ENCODE results near the gene EIF4E.
"Not testable (repeated sequence)": the region's sequence is repeated elsewhere in the genome, so short reads cannot be mapped to it uniquely, and the experiment has no call there.

EIF4E gene

DNA sequence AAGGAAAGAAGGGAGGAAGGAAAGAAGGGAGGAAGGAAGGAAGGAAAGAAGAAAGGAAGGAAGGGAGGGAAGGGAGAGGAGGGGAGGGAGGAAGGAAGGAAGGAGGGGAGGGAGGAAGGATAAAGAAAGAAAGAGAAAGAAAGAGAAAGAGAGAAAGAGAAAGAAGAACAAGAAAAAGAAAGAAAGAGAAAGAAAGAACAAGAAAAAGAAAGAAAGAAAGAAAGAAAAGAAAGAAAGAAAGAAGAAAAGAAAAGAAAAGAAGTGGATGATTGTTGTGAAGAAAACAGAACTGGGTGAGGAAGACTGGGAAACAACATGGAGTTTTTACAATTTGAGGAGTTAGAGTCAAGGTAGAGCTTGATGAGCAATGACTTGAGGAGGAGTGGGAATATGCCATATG lies 78.0 kb downstream of the EIF4E start:
- TF ChIP-seq ARNT (IDR thresholded peaks at IDR 0.05) (no peak), BHLHE40 (IDR thresholded peaks at IDR 0.05; ENCODE audit: borderline replicate concordance) (no peak), TARDBP (IDR thresholded peaks at IDR 0.05) (no peak), NFRKB (IDR thresholded peaks at IDR 0.05) (no peak), SUZ12 (IDR thresholded peaks at IDR 0.05) (no peak), FOXK2 (IDR thresholded peaks at IDR 0.05) (no peak), LEF1 (IDR thresholded peaks at IDR 0.05; ENCODE audit: borderline replicate concordance) (no peak), SP1 (IDR thresholded peaks at IDR 0.05) (no peak), FOXM1 (IDR thresholded peaks at IDR 0.05; ENCODE audit: borderline replicate concordance) (no peak), FOXA1 (IDR thresholded peaks at IDR 0.05) (no peak), PKNOX1 (IDR thresholded peaks at IDR 0.05) (no peak), L3MBTL2 (conservative IDR thresholded peaks at IDR 0.05) (no peak), HDGF (IDR thresholded peaks at IDR 0.05; ENCODE audit: borderline replicate concordance) (no peak), ZNF384 (IDR thresholded peaks at IDR 0.05) (no peak), ELF4 (IDR thresholded peaks at IDR 0.05) (no peak)
- ChIA-PET POLR2A (no interaction called here), CTCF (no interaction called here)
- DNase-seq (ENCODE audit: extremely low spot score), result no peak

- no peak for DNase-seq (ENCODE audit: extremely low spot score)
- no peak for TF ChIP-seq NFRKB (IDR thresholded peaks at IDR 0.05)
- no peak for TF ChIP-seq FOXA1 (IDR thresholded peaks at IDR 0.05)
- TF ChIP-seq PKNOX1 (IDR thresholded peaks at IDR 0.05), result no peak
- TF ChIP-seq FOXK2 (IDR thresholded peaks at IDR 0.05), result no peak
- no peak for TF ChIP-seq SUZ12 (IDR thresholded peaks at IDR 0.05)
- TF ChIP-seq ARNT (IDR thresholded peaks at IDR 0.05), result no peak
- no peak for TF ChIP-seq HDGF (IDR thresholded peaks at IDR 0.05; ENCODE audit: borderline replicate concordance)
- TF ChIP-seq TARDBP (IDR thresholded peaks at IDR 0.05), result no peak
- no peak for TF ChIP-seq ZNF384 (IDR thresholded peaks at IDR 0.05)
- ChIA-PET POLR2A (no interaction called here), CTCF (interaction anchor here (0.5 kb wide), 1 partner anchor 8 kb away, joined by 4 read pairs; no protein-coding TSS in a partner anchor)
Observed at GRCh38 chr4:98848448-98848847, 80.5 kb downstream of the EIF4E start.

DNA sequence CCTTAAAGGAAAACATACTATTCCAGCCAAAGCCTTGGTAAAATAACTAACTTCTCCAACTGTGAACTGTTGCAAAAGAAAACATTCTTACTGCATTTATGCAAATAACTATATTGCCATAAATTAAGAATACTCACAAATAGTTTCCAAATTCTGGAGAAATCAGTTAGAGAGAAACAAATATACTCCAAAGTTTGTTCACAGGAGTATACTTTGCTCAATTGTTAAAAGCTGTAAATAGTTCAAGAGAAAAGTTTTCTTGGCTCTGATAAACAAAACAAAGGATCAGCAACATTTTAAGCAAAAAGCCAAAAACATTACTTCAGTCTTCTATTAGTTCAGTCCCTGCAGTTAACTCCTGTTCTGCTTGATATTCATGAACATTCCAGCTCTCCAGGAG lies 83.0 kb downstream of the EIF4E start:
- ChIA-PET CTCF (no interaction called here), POLR2A (no interaction called here)
- TF ChIP-seq NFRKB (IDR thresholded peaks at IDR 0.05), result no peak
- no peak for TF ChIP-seq SUZ12 (IDR thresholded peaks at IDR 0.05)
- no peak for TF ChIP-seq HDGF (IDR thresholded peaks at IDR 0.05; ENCODE audit: borderline replicate concordance)
- no peak for TF ChIP-seq FOXA1 (IDR thresholded peaks at IDR 0.05)
- no peak for TF ChIP-seq ELF4 (IDR thresholded peaks at IDR 0.05)
- no peak for TF ChIP-seq ZNF384 (IDR thresholded peaks at IDR 0.05)
- TF ChIP-seq LEF1 (IDR thresholded peaks at IDR 0.05; ENCODE audit: borderline replicate concordance), result no peak
- TF ChIP-seq CTBP1 (IDR thresholded peaks at IDR 0.05; ENCODE audit: borderline replicate concordance), result no peak
- no peak for TF ChIP-seq L3MBTL2 (conservative IDR thresholded peaks at IDR 0.05)
- no peak for TF ChIP-seq BHLHE40 (IDR thresholded peaks at IDR 0.05; ENCODE audit: borderline replicate concordance)
- TF ChIP-seq PKNOX1 (IDR thresholded peaks at IDR 0.05), result no peak
- TF ChIP-seq ARNT (IDR thresholded peaks at IDR 0.05), result no peak
- TF ChIP-seq FOXK2 (IDR thresholded peaks at IDR 0.05), result no peak
- TF ChIP-seq SP1 (IDR thresholded peaks at IDR 0.05), result no peak
- TF ChIP-seq FOXM1 (IDR thresholded peaks at IDR 0.05; ENCODE audit: borderline replicate concordance), result no peak
- TF ChIP-seq TARDBP (IDR thresholded peaks at IDR 0.05), result no peak
- no peak for DNase-seq (ENCODE audit: extremely low spot score)

DNA sequence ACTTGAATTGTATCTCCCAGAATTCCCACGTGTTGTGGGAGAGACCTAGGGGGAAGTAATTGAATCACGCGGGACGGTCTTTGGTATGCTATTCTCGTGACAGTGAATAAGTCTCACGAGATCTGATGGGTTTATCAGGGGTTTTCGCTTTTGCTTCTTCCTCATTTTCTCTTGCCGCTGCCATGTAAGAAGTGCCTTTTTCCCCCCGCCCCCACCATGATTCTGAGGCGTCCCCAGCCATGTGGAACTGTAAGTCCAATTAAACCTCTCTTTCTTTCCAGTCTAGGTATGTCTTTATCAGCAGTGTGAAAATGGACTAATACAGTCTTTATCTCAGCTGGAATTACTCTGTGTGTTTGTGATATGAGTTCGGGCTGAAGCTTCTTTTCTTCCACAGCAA lies 86.0 kb downstream of the EIF4E start:
- POLR2A ChIA-PET; DNase-seq (ENCODE audit: extremely low spot score); CTCF ChIA-PET: not testable (repeated sequence)

- TF ChIP-seq NFRKB (IDR thresholded peaks at IDR 0.05) (no peak), SUZ12 (IDR thresholded peaks at IDR 0.05) (no peak), ELF4 (IDR thresholded peaks at IDR 0.05) (no peak), FOXK2 (IDR thresholded peaks at IDR 0.05) (no peak), L3MBTL2 (conservative IDR thresholded peaks at IDR 0.05) (no peak), CTBP1 (IDR thresholded peaks at IDR 0.05; ENCODE audit: borderline replicate concordance) (no peak), FOXA1 (IDR thresholded peaks at IDR 0.05) (no peak), LEF1 (IDR thresholded peaks at IDR 0.05; ENCODE audit: borderline replicate concordance) (no peak), BHLHE40 (IDR thresholded peaks at IDR 0.05; ENCODE audit: borderline replicate concordance) (no peak), PKNOX1 (IDR thresholded peaks at IDR 0.05) (no peak), HDGF (IDR thresholded peaks at IDR 0.05; ENCODE audit: borderline replicate concordance) (no peak), TARDBP (IDR thresholded peaks at IDR 0.05) (no peak), FOXM1 (IDR thresholded peaks at IDR 0.05; ENCODE audit: borderline replicate concordance) (no peak), ARNT (IDR thresholded peaks at IDR 0.05) (no peak), ZNF384 (IDR thresholded peaks at IDR 0.05) (no peak), SP1 (IDR thresholded peaks at IDR 0.05) (no peak)
- POLR2A ChIA-PET, result no interaction called here
- DNase-seq (ENCODE audit: extremely low spot score), result no peak
- CTCF ChIA-PET, result no interaction called here
Observed at GRCh38 chr4:98838977-98839618, 89.8 kb downstream of the EIF4E start.

DNA sequence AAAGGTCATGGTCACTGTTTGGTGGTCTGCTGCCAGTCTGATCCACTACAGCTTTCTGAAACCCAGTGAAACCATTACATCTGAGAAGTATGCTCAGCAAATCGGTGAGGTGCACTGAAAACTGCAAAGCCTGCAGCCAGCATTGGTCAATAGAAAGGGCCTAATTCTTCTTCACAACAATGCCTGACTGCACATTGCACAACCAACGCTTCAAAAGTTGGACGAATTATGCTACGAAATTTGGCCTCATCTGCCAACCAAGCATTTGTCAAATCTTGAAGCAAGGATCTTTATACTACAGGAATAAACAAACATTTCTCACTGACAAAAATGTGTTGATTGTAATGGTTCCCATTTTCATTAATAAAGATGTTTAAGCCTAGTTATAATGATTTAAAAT lies 90.4 kb downstream of the EIF4E start:
- ChIA-PET CTCF (no interaction called here), POLR2A (no interaction called here)
- no peak for DNase-seq (ENCODE audit: extremely low spot score)
- no peak for TF ChIP-seq ZNF384 (IDR thresholded peaks at IDR 0.05)
